ENCODE measurements around the gene KIF18A. TPM values are rescaled to one million over a fixed set of nuclear protein-coding genes. Genes with fewer than 3 reads are reported as not detected.

Gene KIF18A
- polyA plus RNA-seq, 1 experiment: 5.0 TPM

- no peak overlapping the region for H3K4me3 ChIP-seq (ENCODE audit: low read depth, low read length)
- CTCF ChIA-PET: no interaction called here
- POLR2A ChIA-PET: no interaction called here
These were observed 130.4 kb downstream of the KIF18A start for GRCh38 chr11:27977527-27977926.

GRCh38 chr11:27977031-27977430 lies 130.9 kb downstream of the KIF18A start:
- CTCF ChIA-PET: no interaction called here
- POLR2A ChIA-PET: no interaction called here
- Histone ChIP-seq H3K36me3 (ENCODE audit: control insufficient read depth, insufficient read depth, low read length) (no peaks in the 10 kb centered on the region), H3K4me3 (ENCODE audit: low read depth, low read length) (no peak overlapping the region), H3K27me3 (ENCODE audit: control insufficient read depth, insufficient read depth, low read length) (no peaks in the 10 kb centered on the region)
- no peak for TF ChIP-seq CTCF (IDR thresholded peaks at IDR 0.05; ENCODE audit: insufficient read depth, low read depth, low read length)
- DNase-seq (ENCODE audit: low read depth): no peak

More at GRCh38 chr11:27977527-27977926, 130.4 kb downstream of the KIF18A start:
- no peak for TF ChIP-seq CTCF (IDR thresholded peaks at IDR 0.05; ENCODE audit: insufficient read depth, low read depth, low read length)
- DNase-seq (ENCODE audit: low read depth): no peak
- no peaks in the 10 kb centered on the region for H3K36me3 ChIP-seq (ENCODE audit: control insufficient read depth, insufficient read depth, low read length)
- no peaks in the 10 kb centered on the region for H3K27me3 ChIP-seq (ENCODE audit: control insufficient read depth, insufficient read depth, low read length)

GRCh38 chr11:27976262-27976661 lies 131.7 kb downstream of the KIF18A start:
- DNase-seq (ENCODE audit: low read depth): no peak

GRCh38 chr11:27973851-27974536 lies 134.0 kb downstream of the KIF18A start:
- ChIA-PET CTCF (interaction anchor here (0.6 kb wide), 1 partner anchor 8 kb away, joined by 3 read pairs; no protein-coding TSS in a partner anchor), POLR2A (no interaction called here)
- H3K36me3 ChIP-seq (ENCODE audit: control insufficient read depth, insufficient read depth, low read length): no peaks in the 10 kb centered on the region
- H3K4me3 ChIP-seq (ENCODE audit: low read depth, low read length): no peak overlapping the region
- no peak for DNase-seq (ENCODE audit: low read depth)
- no peak for TF ChIP-seq CTCF (IDR thresholded peaks at IDR 0.05; ENCODE audit: insufficient read depth, low read depth, low read length)
- H3K27me3 ChIP-seq (ENCODE audit: control insufficient read depth, insufficient read depth, low read length): no peaks in the 10 kb centered on the region

More at GRCh38 chr11:27976262-27976661, 131.7 kb downstream of the KIF18A start:
- CTCF ChIA-PET: no interaction called here
- POLR2A ChIA-PET: no interaction called here
- Histone ChIP-seq H3K4me3 (ENCODE audit: low read depth, low read length) (no peak overlapping the region), H3K36me3 (ENCODE audit: control insufficient read depth, insufficient read depth, low read length) (no peaks in the 10 kb centered on the region), H3K27me3 (ENCODE audit: control insufficient read depth, insufficient read depth, low read length) (no peaks in the 10 kb centered on the region)
- no peak for TF ChIP-seq CTCF (IDR thresholded peaks at IDR 0.05; ENCODE audit: insufficient read depth, low read depth, low read length)

- Histone ChIP-seq H3K36me3 (ENCODE audit: control insufficient read depth, insufficient read depth, low read length) (no peaks in the 10 kb centered on the region), H3K27me3 (ENCODE audit: control insufficient read depth, insufficient read depth, low read length) (no peaks in the 10 kb centered on the region), H3K4me3 (ENCODE audit: low read depth, low read length) (no peak overlapping the region)
- ChIA-PET POLR2A (no interaction called here), CTCF (interaction anchor here (0.7 kb wide), 1 partner anchor 11 kb away, joined by 3 read pairs; no protein-coding TSS in a partner anchor)
- DNase-seq (ENCODE audit: low read depth): no peak
- TF ChIP-seq CTCF (IDR thresholded peaks at IDR 0.05; ENCODE audit: insufficient read depth, low read depth, low read length): no peak
These were observed 135.3 kb downstream of the KIF18A start for GRCh38 chr11:27972522-27973170.
